HG02571 (cell line): ENCODE results near the gene FMN2.
"Not testable (repeated sequence)": the region's sequence is repeated elsewhere in the genome, so short reads cannot be mapped to it uniquely, and the experiment has no call there.

Experiments used
- ATAC-seq: cut with Tn5 transposase; IDR thresholded peaks from one replicate; pipeline ENCODE4 v1.9.1; 2021; ENCODE audit warnings: mild to moderate bottlenecking, moderate library complexity; ENCODE audit not compliant: unreplicated experiment

Gene FMN2

DNA sequence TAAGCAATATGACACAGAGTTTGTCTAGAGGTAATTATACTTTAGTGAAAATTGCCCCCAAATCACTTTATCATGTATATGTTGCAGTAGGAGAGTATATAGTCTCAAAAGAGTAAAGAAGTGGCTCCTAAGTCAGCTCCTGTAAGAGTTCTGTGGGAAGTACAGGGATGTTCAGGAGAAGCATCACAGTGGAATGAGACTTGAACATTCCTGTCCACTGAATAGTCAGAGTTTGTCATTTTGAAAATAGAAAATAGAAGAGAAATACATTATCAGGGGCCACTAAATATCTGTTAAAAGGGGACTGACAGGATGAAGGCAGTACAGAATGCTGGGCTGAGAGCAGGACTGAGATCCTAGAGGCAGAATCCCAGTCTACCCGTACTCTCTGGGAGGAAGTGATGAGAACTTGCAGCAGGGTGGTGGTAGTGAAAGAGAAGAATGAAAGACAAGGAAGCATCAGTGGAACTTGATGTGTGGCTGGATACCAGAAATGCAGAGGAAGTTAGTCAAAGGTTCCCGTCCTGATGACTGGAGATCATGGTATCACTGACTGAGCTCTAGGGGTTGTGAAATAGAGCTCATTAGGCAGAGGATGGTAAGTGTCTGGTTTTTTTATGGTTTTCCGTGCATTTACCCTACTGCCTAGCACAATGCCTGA is 153.4 kb downstream of the FMN2 start:
- ATAC-seq, result no peak

DNA sequence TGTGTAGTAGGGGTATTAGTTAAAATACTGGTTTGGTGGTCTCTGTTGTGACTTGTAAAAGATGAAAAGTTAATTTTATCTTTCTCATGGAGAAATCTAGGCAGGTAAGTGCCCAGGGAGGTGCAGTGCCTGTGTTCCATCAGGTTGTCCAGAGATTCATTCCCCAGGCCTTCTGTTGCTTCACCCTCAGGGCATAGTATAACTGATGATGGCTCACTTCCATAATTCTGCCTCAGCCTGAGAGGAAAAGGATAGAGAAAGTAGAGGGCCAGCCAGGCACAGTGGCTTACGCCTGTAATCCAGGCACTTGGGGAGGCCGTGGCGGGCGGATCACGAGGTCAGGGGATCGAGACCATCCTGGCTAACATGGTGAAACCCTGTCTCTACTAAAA is 153.9 kb downstream of the FMN2 start:
- no peak for ATAC-seq

DNA sequence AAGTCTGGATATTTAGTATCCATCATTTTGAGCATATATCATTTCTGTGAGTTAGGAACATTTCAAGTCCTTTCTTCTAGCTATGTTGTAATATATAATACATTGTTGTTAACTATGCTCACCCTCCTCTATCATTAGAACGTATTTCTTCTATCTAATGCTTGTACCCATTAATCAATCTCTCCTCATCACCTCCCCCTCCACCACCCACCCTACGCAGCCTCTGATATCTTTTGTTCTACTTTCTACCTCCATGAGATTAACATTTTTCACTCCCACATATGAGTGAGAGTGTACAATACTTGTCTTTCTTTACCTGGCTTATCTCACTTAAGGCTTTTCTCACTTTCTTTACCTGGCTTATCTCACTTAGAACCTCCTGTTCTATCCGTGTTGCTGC is 156.2 kb downstream of the FMN2 start:
- ATAC-seq, result no peak

DNA sequence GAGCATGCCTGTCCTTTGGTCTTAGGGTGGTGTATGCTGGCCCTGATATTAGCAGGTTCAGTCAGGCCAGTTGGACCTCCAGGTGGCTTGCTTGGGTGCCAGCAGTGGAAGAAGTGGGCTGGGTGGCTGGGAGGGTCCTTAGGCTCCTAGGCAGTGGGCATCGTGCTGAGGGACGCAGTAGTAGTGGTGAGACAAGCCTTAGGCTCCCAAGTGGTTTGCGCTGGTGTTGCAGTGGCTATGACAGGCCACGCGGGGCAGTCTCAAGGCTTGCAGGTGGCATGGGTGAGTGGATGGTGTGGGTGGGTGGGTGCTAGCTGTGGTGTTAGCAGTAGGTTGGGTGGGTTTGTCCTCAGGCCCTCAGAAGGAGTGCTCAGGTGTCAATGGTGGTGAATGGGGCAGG is 162.3 kb downstream of the FMN2 start:
- ATAC-seq, result no peak

DNA sequence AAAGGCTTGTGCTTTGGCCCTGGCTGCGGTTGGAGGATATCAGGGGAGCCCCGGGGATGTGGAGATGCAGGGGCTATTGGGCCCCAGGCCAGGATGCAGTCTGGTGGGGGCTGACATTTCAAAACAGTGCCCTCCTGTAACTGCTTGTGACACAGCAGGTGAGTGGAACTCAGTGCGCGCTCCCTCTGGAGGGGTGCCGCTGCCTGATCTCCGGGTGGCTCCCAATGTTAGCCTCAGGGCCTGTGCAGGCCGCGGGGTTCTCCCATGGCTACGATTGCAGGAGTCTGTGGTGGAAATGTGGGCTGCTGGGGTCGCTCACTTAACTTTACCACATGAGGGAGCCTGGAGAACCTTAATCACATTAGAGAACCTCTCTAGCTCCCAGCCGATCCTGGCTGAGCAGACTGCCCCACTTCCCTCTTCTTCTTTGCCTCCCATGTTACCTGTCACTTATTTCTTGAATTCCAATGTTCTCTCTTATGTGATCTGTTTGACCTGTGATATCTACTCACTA is 163.2 kb downstream of the FMN2 start:
- ATAC-seq, result no peak

DNA sequence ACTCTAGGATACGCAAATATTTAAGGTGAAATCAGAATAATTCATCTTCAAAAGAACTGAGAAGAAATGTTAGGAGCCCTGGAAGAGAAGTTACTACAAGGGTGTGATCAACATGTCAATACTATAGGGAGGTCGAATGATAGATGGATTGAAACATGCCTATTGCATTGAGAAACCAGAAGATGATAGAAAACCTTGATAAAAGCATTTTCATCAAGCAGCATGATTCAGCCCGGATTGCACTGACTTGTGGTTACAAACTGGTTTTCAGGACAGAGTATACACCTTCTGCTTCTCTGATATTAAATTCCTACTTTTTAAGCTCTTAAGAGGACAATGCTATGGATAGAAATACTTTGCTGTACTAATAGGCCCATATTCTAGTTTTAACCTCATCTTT is 164.2 kb downstream of the FMN2 start:
- ATAC-seq, result no peak

DNA sequence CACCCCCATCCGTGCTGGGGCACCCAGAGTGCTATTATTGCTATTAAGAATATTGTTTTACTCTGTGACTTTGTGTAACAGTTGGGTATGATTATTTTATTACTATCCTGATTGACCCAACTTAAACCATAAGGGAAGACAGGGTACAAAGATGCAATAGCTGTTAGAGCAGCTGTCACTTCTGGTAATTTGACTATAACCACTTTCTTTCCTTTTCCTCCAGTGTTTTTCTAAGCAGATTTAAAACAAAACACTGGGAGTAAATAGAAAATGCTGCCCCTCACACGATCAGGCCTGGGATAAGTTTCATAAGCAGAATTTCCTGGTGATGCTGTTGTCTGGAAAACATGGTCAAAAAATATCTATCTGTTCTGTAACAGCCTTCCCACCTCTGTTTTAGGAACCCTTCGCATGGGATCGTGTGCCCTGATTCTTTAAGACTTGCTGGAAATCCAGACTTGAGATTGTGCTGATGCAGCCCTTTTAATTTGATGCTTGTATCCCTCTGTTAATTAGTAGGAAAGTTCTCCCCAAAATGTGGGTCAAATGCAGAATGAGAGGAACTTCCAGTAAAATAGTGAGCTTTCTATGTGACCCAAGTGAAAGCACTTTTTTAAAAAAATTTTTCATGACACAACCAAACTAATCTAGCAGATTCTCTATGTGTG is 165.3 kb downstream of the FMN2 start:
- no peak for ATAC-seq

DNA sequence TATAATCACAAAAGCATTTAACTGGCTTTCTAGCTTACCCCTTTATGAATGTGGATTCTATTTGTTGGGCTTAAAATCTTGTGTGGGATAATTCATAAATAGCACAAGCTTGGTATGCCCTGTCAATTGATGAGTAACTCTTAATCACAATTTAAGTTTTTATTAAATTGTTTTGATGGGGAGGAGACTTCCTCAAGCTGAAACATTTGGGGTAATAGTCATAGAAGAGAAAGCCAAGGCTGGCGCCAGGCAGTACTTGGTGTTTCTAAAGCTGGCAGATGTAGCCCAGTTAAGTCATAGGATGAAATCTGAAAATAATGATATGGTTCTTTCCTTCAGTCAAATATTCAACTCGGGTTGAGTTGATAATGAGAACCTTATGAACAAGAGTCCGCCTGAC is 167.2 kb downstream of the FMN2 start:
- ATAC-seq, result no peak

DNA sequence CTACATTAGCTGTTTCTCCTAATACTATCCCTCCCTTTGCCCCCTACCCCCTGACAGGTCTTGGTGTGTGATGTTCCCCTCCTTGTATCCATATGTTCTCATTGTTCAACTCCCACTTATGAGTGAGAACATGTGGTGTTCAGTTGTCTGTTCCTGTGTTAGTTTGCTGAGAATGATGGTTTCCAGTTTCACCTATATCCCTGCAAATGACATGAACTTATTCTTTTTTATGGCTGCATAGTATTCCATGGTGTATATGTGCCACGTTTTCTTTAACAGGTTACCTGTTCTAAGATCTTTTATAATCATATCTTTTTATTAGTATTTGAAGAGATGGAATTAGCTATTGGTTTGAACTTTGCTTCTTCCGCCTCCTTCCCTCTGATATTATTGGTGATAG is 172.8 kb downstream of the FMN2 start:
- not testable (repeated sequence) for ATAC-seq

DNA sequence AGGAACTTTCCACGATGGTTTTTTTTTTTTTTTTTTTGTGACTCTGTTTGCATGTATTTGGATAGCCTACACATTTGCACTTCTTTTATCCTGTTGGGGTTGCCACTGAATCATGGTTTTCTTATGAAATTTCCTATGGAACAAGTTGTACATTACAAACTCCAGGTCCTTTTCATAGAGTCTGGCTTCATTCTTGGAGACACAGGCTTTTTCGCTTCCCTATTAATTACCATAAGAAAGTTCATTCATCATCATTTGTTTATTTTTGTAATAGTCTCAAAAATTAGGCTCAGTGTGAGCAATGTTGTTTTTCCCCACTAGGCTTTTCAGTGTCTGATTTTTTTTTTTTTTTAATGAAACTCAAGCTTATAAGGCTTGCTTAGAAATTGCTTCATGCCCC is 179.4 kb downstream of the FMN2 start:
- no peak for ATAC-seq

DNA sequence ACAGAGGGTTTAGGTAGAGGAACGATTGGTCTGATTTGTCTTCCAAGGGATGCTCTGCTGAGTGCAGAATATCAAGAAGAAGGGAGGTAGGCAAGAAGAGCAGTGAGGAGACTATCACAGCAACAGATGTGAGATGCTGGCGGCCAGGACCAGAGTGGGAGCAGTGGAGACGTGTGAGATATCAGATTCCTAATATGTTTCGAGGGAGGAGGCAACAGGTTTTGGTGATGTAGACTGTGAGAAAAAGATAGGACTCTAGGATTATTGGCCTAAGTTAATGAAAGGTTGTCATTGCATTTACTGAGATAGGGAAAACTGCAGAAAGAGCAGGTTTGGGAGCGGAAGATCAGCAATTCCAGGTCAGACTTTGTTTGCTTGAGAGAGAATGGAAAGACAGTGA is 182.9 kb downstream of the FMN2 start:
- ATAC-seq, result no peak

DNA sequence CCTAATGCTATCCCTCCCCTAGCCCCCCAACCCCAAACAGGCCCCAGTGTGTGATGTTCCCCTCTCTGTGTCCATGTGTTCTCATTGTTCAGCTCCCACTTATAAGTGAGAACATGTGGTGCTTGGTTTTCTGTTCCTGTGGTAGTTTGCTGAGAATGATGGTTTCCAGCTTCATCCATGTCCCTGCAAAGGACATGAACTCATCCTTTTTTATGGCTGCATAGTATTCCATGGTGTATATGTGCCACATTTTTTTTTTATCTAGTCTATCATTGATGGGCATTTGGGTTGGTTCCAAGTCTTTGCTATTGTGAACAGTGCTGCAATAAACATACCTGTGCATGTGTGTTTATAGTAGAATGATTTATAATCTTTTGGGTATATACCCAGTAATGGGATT is 183.5 kb downstream of the FMN2 start:
- not testable (repeated sequence) for ATAC-seq

DNA sequence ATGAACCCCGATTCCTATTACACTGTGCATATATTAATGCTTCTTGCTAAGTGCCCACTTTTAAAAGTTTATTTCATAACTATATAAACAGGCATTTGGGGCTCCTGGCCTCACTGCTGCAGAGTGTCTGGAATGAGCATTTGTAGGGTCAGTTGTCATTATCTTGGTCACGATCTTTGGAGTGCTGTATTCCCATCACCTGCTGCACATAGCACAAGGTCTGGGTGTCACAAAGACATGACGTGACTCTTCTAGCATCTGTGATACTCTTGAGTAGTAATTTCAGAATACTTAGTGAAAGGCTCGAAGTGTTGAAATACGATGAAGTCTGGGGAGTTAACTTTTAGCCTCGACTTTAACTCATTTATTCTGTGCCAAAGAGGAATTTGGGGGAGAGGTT is 186.4 kb downstream of the FMN2 start:
- no peak for ATAC-seq

DNA sequence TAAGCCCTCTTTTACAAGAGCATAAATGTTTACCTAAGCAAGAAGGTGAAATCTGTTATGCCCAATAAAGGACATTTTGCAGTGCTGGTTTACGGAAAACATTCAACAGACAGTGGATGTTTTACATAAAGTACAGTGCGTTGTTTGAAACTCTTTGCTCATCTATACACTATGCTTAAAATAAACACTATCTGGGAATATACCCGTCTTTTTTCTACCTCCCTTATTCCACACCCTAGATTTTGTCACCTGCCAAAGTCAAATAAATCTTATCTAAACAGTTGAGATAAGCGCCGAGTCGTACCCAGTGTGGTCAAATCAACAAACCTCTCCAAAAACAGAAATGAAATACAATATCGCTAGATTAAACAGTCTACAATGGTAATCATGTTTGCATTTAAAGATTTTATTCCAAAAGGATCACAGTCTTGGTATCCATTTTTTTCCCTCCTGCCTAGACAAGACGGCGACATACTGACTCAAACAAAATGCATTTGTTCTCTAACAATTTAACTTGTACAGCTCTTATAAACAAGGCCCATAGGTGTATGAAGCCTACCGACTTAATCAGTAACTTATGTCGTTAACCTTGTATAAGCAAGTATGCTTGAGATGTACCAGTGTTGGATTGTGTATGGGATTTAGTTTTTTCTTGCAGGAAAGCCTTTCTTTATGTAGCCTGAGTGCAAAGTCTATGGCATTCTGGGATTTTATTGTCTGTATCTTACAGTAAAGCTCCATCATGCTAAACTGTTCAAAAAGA is 189.1 kb downstream of the FMN2 start:
- ATAC-seq, result no peak

DNA sequence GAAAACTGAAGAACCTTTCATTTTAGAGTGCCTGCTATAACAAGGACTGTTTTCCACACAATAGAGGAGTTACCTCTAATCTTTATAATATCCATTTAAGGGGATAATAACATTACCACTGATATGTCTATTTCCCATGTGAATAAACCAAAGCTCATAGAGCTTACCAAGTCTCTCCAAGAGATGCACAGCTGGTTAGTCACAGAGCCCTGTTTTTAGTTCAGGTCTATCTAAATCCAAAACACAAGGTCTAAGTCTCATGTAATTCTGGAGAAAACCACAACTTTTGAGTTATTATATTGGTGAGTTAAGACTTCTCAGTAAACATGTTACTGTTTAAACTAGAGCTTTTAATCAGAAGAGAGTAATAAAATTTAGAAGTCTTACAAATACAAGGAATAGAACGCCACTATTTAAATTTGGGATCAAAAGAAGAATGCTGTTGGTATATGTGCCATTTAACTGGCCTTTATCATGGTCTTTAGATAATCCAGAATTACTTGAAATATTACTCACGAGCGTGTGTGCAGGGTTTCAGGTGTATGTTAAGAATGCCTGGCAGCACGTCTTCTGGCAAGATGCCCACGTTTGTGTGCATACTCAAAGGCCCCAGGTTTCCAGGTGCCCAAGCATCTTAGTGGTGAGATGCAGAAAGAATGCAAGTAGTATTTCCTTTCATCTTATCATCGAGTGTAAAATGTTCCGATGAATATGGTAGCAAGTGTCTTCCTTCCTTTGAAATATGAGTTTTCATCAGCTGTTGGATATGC is 190.6 kb downstream of the FMN2 start:
- ATAC-seq, result no peak

DNA sequence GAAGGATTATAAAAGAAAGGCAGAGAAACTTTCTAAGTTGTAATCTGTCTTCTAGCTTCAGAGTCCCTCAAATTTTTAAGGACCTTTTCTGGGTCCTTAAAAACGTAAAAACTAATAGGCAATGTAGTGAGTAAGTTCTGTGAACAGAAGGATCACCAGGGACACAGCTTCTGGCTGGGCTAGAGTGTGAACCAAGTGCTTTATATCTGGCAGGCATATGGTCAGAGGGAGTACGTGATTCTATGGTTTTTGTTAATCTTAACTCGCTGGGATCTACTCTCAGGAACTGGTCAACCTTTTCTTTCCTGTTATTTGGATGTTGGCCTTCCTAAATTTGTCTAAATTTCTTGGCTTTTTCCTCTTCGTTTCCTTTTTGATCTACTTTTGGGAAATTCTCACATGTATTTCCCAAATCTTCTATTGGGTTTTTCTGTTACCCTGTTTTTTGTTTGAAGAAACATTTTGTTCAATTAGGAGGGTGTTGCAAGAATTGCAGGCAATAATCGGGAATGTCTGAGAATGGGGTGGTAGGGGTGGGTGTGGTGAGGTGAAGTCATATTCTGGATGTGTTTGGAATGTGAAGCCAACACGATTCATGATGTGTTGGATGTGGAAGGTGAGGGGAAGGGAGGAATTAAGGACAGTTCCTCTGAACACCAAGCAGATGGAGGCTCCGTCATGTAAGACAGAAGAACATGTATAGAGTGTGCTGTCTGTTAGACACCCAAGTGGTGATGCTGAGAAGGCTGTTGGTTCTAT is 193.2 kb downstream of the FMN2 start:
- no peak for ATAC-seq

DNA sequence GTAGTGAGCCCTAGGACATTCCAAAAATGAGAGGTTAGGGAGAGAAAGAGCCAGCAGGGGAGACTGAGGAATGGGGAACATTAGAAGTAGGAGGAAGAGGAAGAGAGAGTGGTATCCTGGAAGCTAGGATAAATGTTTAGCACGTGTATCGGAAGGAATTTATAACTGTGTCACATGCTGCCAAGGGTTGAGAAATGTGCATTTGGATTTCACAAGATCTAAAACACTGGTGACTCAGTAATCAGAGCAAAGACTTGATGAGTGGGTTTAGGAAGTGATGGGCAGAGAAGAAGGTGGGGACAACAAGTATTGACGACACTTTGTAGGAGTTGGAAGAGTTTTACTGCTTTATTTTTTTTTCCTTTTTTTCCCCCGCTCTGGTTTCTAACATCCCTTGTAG is 193.9 kb downstream of the FMN2 start:
- no peak for ATAC-seq

DNA sequence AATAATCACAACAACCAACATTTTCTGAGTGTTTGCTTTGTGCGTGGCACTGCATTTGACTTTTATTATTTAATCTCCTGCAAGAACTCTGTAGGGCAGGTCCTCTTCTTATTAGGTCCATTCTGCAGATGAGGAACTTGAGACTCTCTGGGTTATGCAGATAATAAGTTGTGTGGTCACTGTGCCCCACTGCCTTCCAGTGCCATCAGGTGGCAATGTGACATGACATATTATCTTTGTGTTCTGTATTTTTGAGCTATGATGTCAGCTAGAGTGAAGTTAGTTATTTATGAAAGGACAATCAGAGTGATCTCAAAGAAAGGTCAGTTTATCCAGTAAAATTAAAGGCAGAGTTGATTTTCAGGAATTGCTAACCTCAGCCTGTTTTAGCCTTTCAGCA is 196.0 kb downstream of the FMN2 start:
- ATAC-seq, result no peak

DNA sequence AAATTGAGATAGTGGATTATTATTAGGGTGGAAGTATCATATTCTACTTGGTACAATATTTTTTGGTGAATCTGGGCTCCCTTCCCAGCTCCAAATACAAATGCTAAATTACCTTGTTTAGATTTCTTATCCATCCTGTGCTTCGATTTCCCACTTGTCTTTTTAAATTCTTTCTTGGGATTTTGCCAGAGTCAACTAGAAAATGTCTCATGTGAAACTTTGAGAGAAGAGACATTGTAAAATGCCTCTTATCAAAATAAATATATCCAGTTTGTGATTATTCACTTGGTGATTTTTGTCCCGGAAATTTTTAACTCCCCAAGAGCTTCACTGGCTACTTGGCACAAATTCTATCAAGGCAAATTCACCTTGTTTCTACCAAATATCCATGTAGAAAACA is 202.0 kb downstream of the FMN2 start:
- ATAC-seq, result no peak

DNA sequence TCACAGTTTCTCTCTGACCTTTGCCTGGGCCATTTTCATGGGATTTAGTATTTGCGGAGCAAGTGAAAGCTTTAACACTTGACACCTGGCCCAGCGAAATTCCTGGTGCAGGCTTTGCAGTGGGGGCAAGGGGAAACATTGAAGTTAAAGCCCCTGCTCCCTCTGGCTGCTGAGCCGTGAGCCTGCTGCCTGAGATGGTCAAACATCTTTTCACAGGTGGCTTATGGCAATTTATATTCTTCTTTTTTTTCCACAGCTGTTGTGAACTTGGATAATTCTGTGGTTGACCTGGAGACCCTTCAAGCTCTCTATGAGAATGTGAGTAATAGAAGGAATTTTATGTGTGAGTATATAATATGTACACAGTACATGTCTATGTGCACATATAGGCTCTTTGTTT is 202.9 kb downstream of the FMN2 start:
- no peak for ATAC-seq

DNA sequence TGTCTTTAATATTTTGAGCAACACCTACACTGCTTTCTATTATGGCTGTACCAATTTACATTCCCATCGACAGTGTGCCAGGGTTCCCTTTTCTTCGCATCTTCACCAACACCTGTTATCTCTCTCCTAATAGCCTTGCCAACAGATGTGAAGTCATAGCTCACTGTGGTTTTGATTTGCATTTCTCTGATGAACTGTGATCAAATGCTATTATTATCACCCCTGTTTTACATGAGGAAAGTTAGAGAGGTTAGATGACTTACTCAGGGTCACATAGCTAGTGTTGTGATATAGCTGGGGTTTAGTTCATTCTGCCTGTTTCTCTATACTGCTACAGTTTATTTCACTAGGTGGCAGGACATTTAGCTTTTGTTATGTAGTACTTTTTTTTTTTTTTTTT is 204.1 kb downstream of the FMN2 start:
- no peak for ATAC-seq
